ENCODE results near the gene PLCL2.
A peak's percentile ranks its signal among the peaks of the same experiment; 100 is the strongest.

Gene PLCL2

GRCh38 chr3:16890597-16891333 is 6.0 kb downstream of the PLCL2 start:
- peaks cover 100% of the 10 kb centered on the region for H3K79me2 ChIP-seq (ENCODE audit: insufficient read depth, low read depth)
- H2AFZ ChIP-seq (ENCODE audit: low read depth) = no peak overlapping the region
- TF ChIP-seq CTCF (conservative IDR thresholded peaks at IDR 0.05; ENCODE audit: low read depth, low read length) = no peak
- H3K27ac ChIP-seq = no peak overlapping the region
- H3K4me3 ChIP-seq (IDR thresholded peaks at IDR 0.05; ENCODE audit: insufficient read depth, low read depth, low read length) = no peak overlapping the region
- H4K20me1 ChIP-seq (ENCODE audit: insufficient read depth) = no peaks in the 10 kb centered on the region
- no peaks in the 10 kb centered on the region for H3K27me3 ChIP-seq (ENCODE audit: insufficient read depth, low read depth)
- H3K4me1 ChIP-seq (ENCODE audit: low read depth, poor library complexity, severe bottlenecking) = peaks cover 65% of the 10 kb centered on the region
- peak overlapping the region; percentile 63; the same call in 1 of the 2 replicates for H3K4me2 ChIP-seq
- H3K36me3 ChIP-seq (ENCODE audit: insufficient read depth) = no peaks in the 10 kb centered on the region
- H3K9ac ChIP-seq = no peak overlapping the region

GRCh38 chr3:16893618-16894200 is 9.0 kb downstream of the PLCL2 start:
- H3K9ac ChIP-seq = no peak overlapping the region
- peaks cover 55% of the 10 kb centered on the region for H3K4me1 ChIP-seq (ENCODE audit: low read depth, poor library complexity, severe bottlenecking)
- no peak overlapping the region for H3K4me2 ChIP-seq
- no peaks in the 10 kb centered on the region for H3K36me3 ChIP-seq (ENCODE audit: insufficient read depth)
- no peak overlapping the region for H3K4me3 ChIP-seq (IDR thresholded peaks at IDR 0.05; ENCODE audit: insufficient read depth, low read depth, low read length)
- H4K20me1 ChIP-seq (ENCODE audit: insufficient read depth) = no peaks in the 10 kb centered on the region
- no peak overlapping the region for H2AFZ ChIP-seq (ENCODE audit: low read depth)
- TF ChIP-seq CTCF (conservative IDR thresholded peaks at IDR 0.05; ENCODE audit: low read depth, low read length) = no peak
- H3K79me2 ChIP-seq (ENCODE audit: insufficient read depth, low read depth) = peaks cover 98% of the 10 kb centered on the region
- H3K27ac ChIP-seq = no peak overlapping the region
- no peaks in the 10 kb centered on the region for H3K27me3 ChIP-seq (ENCODE audit: insufficient read depth, low read depth)

- H4K20me1 ChIP-seq (ENCODE audit: insufficient read depth) = no peaks in the 10 kb centered on the region
- H3K27me3 ChIP-seq (ENCODE audit: insufficient read depth, low read depth) = no peaks in the 10 kb centered on the region
- no peak overlapping the region for H3K9ac ChIP-seq
- no peaks in the 10 kb centered on the region for H3K36me3 ChIP-seq (ENCODE audit: insufficient read depth)
- peaks cover 51% of the 10 kb centered on the region for H3K4me1 ChIP-seq (ENCODE audit: low read depth, poor library complexity, severe bottlenecking)
- no peak for TF ChIP-seq CTCF (conservative IDR thresholded peaks at IDR 0.05; ENCODE audit: low read depth, low read length)
- H3K4me2 ChIP-seq = no peak overlapping the region
- H2AFZ ChIP-seq (ENCODE audit: low read depth) = no peak overlapping the region
- H3K4me3 ChIP-seq (IDR thresholded peaks at IDR 0.05; ENCODE audit: insufficient read depth, low read depth, low read length) = no peak overlapping the region
- no peak overlapping the region for H3K27ac ChIP-seq
- peaks cover 98% of the 10 kb centered on the region for H3K79me2 ChIP-seq (ENCODE audit: insufficient read depth, low read depth)
Observed at GRCh38 chr3:16896094-16896627, 11.4 kb downstream of the PLCL2 start.

- Histone ChIP-seq H3K9ac (no peak overlapping the region), H2AFZ (ENCODE audit: low read depth) (no peak overlapping the region), H3K36me3 (ENCODE audit: insufficient read depth) (no peaks in the 10 kb centered on the region), H3K4me1 (ENCODE audit: low read depth, poor library complexity, severe bottlenecking) (peaks cover 51% of the 10 kb centered on the region), H4K20me1 (ENCODE audit: insufficient read depth) (no peaks in the 10 kb centered on the region), H3K4me2 (no peak overlapping the region), H3K79me2 (ENCODE audit: insufficient read depth, low read depth) (peaks cover 97% of the 10 kb centered on the region), H3K27ac (no peak overlapping the region), H3K27me3 (ENCODE audit: insufficient read depth, low read depth) (no peaks in the 10 kb centered on the region), H3K4me3 (IDR thresholded peaks at IDR 0.05; ENCODE audit: insufficient read depth, low read depth, low read length) (no peak overlapping the region)
- no peak for TF ChIP-seq CTCF (conservative IDR thresholded peaks at IDR 0.05; ENCODE audit: low read depth, low read length)
Observed at GRCh38 chr3:16896820-16897219, 12.1 kb downstream of the PLCL2 start.
